K562 (cell line): ENCODE results near the gene SLC5A6. TPM values are rescaled to one million over a fixed set of nuclear protein-coding genes. Genes with fewer than 3 reads are reported as not detected.

Experiments used
- ATAC-seq: fragments of 200-7000 bp; cut with Tn5 transposase; 3 replicates; pipeline ENCODE4 v1.9.1; 2020; ENCODE audit warnings: moderate library complexity
- BruUV-seq: library from RNA; stranded (reverse); fragments of 400-500 nt; replicated peaks from 2 replicates; lab custom pipeline; 2021; lab: Mats Ljungman, UMichigan
- CTCF ChIA-PET: fragments of 300-600 bp; formaldehyde crosslinking; extraction: SDS; loops from one replicate; lab custom pipeline; 2021; ENCODE audit warnings: low intra/inter-chr PET ratio; lab: Yijun Ruan, JAX
- POLR2A ChIA-PET: fragments of 300-600, 350-650 bp; sonication (Branson Sonifier 250); formaldehyde crosslinking; extraction: SDS; loops from one replicate; lab custom pipeline; 2021; ENCODE audit warnings: antibody characterized with exemption, inconsistent platforms; lab: Yijun Ruan, JAX
- DNase-seq, 4 experiments: peaks; one replicate each; pipeline versions ENCODE4 v3.0.0 to v3.0.0-alpha.2; 2011 to 2018; ENCODE audit warnings: low spot score in 3 of 4, mixed read lengths in 3 of 4; ENCODE audit errors: extremely low read depth in 1 of 4
- FAIRE-seq: peaks from 2 replicates; lab custom pipeline; 2011; peaks lifted over from hg19 to GRCh38; lab: Jason Lieb, UNC
- H2AFZ ChIP-seq: 2 replicates; pipeline ENCODE4 v1.6.0; 2011; ENCODE audit warnings: low read depth, low read length, control low read depth, inconsistent platforms
- H3K27ac ChIP-seq: fragments of 200-600 bp; 3 replicates; pipeline ENCODE4 v1.8.0; 2011; ENCODE audit warnings: low read depth, mild to moderate bottlenecking, control low read depth, inconsistent platforms, low read length, moderate library complexity, mixed read lengths; ENCODE audit errors: extremely low read depth
- H3K27me3 ChIP-seq, 2 experiments: fragments of 300-600 bp in 1 of 2; 2 replicates in 1 of 2; 3 replicates in 1 of 2; pipeline versions ENCODE4 v1.6.0 to v1.8.0; 2011; ENCODE audit warnings: inconsistent platforms in 2 of 2, low read length in 2 of 2, mild to moderate bottlenecking in 1 of 2, mixed read lengths in 1 of 2, moderate library complexity in 1 of 2; ENCODE audit not compliant: control insufficient read depth in 2 of 2, insufficient read depth in 2 of 2
- H3K36me3 ChIP-seq: fragments of 300-600 bp; 3 replicates; pipeline ENCODE4 v1.8.0; 2011; ENCODE audit warnings: mild to moderate bottlenecking, low read length, inconsistent platforms; ENCODE audit not compliant: control insufficient read depth, insufficient read depth
- H3K4me1 ChIP-seq, 2 experiments: fragments of 200-600 bp in 1 of 2; replicated peaks in 1 of 2; 2 replicates in 1 of 2; 3 replicates in 1 of 2; pipeline versions ENCODE4 v1.5.1 to v1.8.0; 2011; ENCODE audit warnings: inconsistent platforms in 2 of 2, low read length in 2 of 2, mild to moderate bottlenecking in 1 of 2, mixed read lengths in 1 of 2, moderate library complexity in 1 of 2; ENCODE audit not compliant: control insufficient read depth in 2 of 2, insufficient read depth in 2 of 2
- H3K4me2 ChIP-seq: 2 replicates; pipeline ENCODE4 v1.6.1; 2011; ENCODE audit warnings: low read length, control low read depth, inconsistent platforms, mixed read lengths; ENCODE audit not compliant: insufficient read depth
- H3K4me3 ChIP-seq: fragments of 200-600 bp; sonication (generic), shearing (Covaris generic); 2 replicates; pipeline ENCODE4 v1.5.1; 2016; ENCODE audit warnings: control low read depth, inconsistent platforms
- H3K79me2 ChIP-seq: fragments of 200-600 bp; 3 replicates; pipeline ENCODE4 v1.8.0; 2011; ENCODE audit warnings: low read length, inconsistent platforms; ENCODE audit not compliant: control insufficient read depth, insufficient read depth
- H3K9ac ChIP-seq, 2 experiments: 2 replicates each; pipeline versions ENCODE4 v1.6.0 to v1.6.1; 2011; ENCODE audit warnings: low read depth in 2 of 2, low read length in 2 of 2, control low read depth in 1 of 2, inconsistent platforms in 1 of 2, mild to moderate bottlenecking in 1 of 2, mixed read lengths in 1 of 2; ENCODE audit not compliant: insufficient read depth in 1 of 2
- H3K9me1 ChIP-seq: one replicate; pipeline ENCODE4 v1.6.0; 2011; ENCODE audit warnings: inconsistent platforms, mild to moderate bottlenecking, low read length, moderate library complexity; ENCODE audit not compliant: control insufficient read depth, insufficient read depth
- H3K9me3 ChIP-seq: replicated peaks from 2 replicates; pipeline ENCODE4 v1.5.1; 2011; ENCODE audit warnings: low read depth, low read length, inconsistent platforms; ENCODE audit not compliant: control insufficient read depth, insufficient read depth
- H4K20me1 ChIP-seq: replicated peaks from 2 replicates; pipeline ENCODE4 v1.6.1; 2011; ENCODE audit warnings: low read length, inconsistent platforms, mixed read lengths; ENCODE audit not compliant: control insufficient read depth, insufficient read depth
- ATF1 ChIP-seq, 2 experiments: fragments of 450-650 bp in 1 of 2; IDR thresholded peaks; 2 replicates each; pipeline ENCODE4 v1.6.1; 2016; ENCODE audit warnings: missing compliant biosample characterization in 1 of 2, missing genetic modification characterization in 1 of 2
- BHLHE40 ChIP-seq: IDR thresholded peaks from 2 replicates; pipeline ENCODE4 v1.6.1; 2011; ENCODE audit warnings: low read length, improper control_type of control experiment
- CAMTA2 ChIP-seq: fragments of 250-450 bp; sonication (Bioruptor Pico); conservative IDR thresholded peaks from 2 replicates; pipeline ENCODE4 v1.5.1; 2022
- CREBBP ChIP-seq: IDR thresholded peaks from one replicate; pipeline ENCODE4 v1.6.1; 2012; ENCODE audit warnings: low read depth, mild to moderate bottlenecking, control low read depth, inconsistent platforms, low read length
- E4F1 ChIP-seq: fragments of 250-450 bp; sonication (Bioruptor Pico); IDR thresholded peaks from 2 replicates; pipeline ENCODE4 v1.5.0; 2021; ENCODE audit warnings: mild to moderate bottlenecking, borderline replicate concordance
- EWSR1 ChIP-seq: fragments of 450-650 bp; IDR thresholded peaks from 2 replicates; pipeline ENCODE4 v1.6.1; 2018; ENCODE audit warnings: borderline replicate concordance, mild to moderate bottlenecking, low read depth, moderate library complexity; ENCODE audit not compliant: partially characterized antibody
- FUS ChIP-seq: fragments of 200-400 bp; formaldehyde crosslinking; optimal IDR thresholded peaks from 2 replicates; pipeline ENCODE3; 2017; ENCODE audit warnings: low read depth, low read length
- HNRNPL ChIP-seq: fragments of 200-400 bp; formaldehyde crosslinking; IDR thresholded peaks from 2 replicates; pipeline ENCODE4 v1.6.1; 2017; ENCODE audit warnings: low read depth, mild to moderate bottlenecking, low read length
- ILK ChIP-seq: fragments of 450-650 bp; IDR thresholded peaks from 2 replicates; pipeline ENCODE4 v1.6.1; 2016; ENCODE audit warnings: missing genetic modification characterization, low read depth, mild to moderate bottlenecking, missing compliant biosample characterization, moderate library complexity, borderline replicate concordance
- NCOR1 ChIP-seq: fragments of 450-650 bp; IDR thresholded peaks from 2 replicates; pipeline ENCODE4 v1.6.1; 2016; ENCODE audit warnings: mild to moderate bottlenecking, moderate library complexity
- RBM14 ChIP-seq: fragments of 200-400 bp; formaldehyde crosslinking; IDR thresholded peaks from 2 replicates; pipeline ENCODE4 v1.6.1; 2018; ENCODE audit warnings: low read depth, mild to moderate bottlenecking, low read length, moderate library complexity, borderline replicate concordance; ENCODE audit not compliant: insufficient read depth
- RBM39 ChIP-seq: fragments of 200-400 bp; formaldehyde crosslinking; optimal IDR thresholded peaks from 2 replicates; pipeline ENCODE3; 2018; ENCODE audit warnings: low read depth, low read length
- SMAD4 ChIP-seq: fragments of 250-450 bp; sonication (Bioruptor Pico); conservative IDR thresholded peaks from 2 replicates; pipeline ENCODE4 v1.8.0; 2021; ENCODE audit warnings: inconsistent platforms, mild to moderate bottlenecking, moderate library complexity
- TEAD4 ChIP-seq, 2 experiments: sonication (generic) in 1 of 2; formaldehyde crosslinking in 1 of 2; IDR thresholded peaks; 2 replicates each; pipeline versions ENCODE4 v1.6.1 to v1.8.0; 2012 to 2022; ENCODE audit warnings: borderline replicate concordance in 1 of 2, inconsistent platforms in 1 of 2, low read length in 1 of 2, mild to moderate bottlenecking in 1 of 2, missing genetic modification reagents in 1 of 2
- ZNF184 ChIP-seq: sonication (generic); formaldehyde crosslinking; IDR thresholded peaks from 2 replicates; pipeline ENCODE4 v1.5.0; 2020; ENCODE audit warnings: missing genetic modification reagents
- WGBS: fragments of 100-300 bp; shearing (Covaris generic); methylation state at CpG from one replicate; pipeline ENCODE4 v1.1.6; 2016; ENCODE audit warnings: low coverage, mixed read lengths; ENCODE audit not compliant: insufficient coverage; ENCODE audit errors: missing lambda C conversion rate; 5-methylcytosine and 5-hydroxymethylcytosine counted together
- in situ Hi-C: fragments of 300-500 bp; cut with MboI; formaldehyde crosslinking; loops from 4 replicates; pipeline ENCODE4 v1.15.0; 2018; ENCODE audit warnings: inconsistent platforms, mixed read lengths
- intact Hi-C: fragments of 100-400 bp; cut with micrococcal nuclease; formaldehyde crosslinking; loops from 2 replicates; pipeline ENCODE4 v1.14.2; 2022
- polyA plus RNA-seq, 8 experiments: library from polyadenylated mRNA; depleted of rRNA in 4 of 8; stranded (reverse) in 5 of 8; unstranded in 3 of 8; fragments of >200 nt; fragmentation: Nextera tagmentation in 2 of 8; fragmentation: Illumina TruSeq in 1 of 8; extraction: Ambion mirVana in 2 of 8; extraction: Trizol in 1 of 8; gene quantifications; 2 replicates each; pipeline versions ENCODE4 v1.2.1 to v1.2.3, GENCODE V29; 2011 to 2014; ENCODE audit warnings: inconsistent platforms in 1 of 8, missing spikeins in 1 of 8
- total RNA-seq, 7 experiments: library from RNA; depleted of rRNA in 6 of 7; stranded (reverse); fragments of >200 nt in 6 of 7; fragmentation: Illumina TruSeq in 2 of 7; extraction: Trizol in 2 of 7; gene quantifications; 2 replicates each; pipeline versions ENCODE4 v1.2.1 to v1.2.3, GENCODE V29; 2011 to 2021; ENCODE audit warnings: low replicate concordance in 1 of 7
- TF ChIP-seq, protein P1 (sequence below): fragments of 450-650 bp; IDR thresholded peaks from 2 replicates; pipeline ENCODE4 v1.6.1; 2014; ENCODE audit warnings: low read depth, mild to moderate bottlenecking, moderate library complexity, borderline replicate concordance
- TF ChIP-seq, protein P2 (sequence below): fragments of 250-450 bp; sonication (Bioruptor Pico); IDR thresholded peaks from 2 replicates; pipeline ENCODE4 v1.5.1; 2021; ENCODE audit warnings: mild to moderate bottlenecking

The SLC5A6 gene
- total and polyA plus RNA-seq, 9 of the 15 experiments (the other 6 are each of a cell fraction or from before 2014, with no cell fraction given), result 32.6 to 137 (median 107) TPM

DNA sequence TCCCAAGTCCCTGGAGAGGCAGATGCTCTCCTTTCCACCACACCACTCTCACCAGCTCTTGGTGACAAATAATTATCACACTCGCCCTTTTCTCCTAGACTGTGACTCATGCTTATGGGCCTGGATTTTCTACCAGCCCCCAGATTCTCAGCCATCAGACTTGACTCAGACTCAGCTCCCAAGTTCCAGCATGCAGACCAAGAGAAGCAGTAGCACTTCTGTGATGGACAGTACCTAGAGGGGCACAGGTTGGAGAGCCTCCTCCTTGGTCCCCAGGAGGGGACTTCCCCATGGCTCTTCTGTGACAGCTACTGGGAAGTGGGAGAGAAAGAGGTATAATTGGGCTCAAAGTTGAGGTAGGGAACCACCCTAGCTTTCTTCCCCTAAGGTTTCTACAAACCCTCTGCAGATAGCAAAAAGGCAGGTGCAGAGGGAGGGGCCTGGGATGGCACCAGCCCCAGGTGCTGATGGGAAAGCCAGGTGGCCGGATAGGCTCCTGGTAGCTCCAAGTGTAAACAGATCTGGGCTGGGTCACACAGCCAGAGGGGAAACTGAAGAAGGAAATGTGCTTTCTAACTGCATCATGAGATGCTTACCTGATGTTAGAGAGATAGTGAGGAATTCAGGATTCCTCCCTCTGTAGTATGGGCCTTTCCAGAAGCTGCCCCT is 59.1 kb downstream of the SLC5A6 start:
- intact Hi-C loops, result no loop called here
- no peak for FAIRE-seq
- H3K9ac ChIP-seq, result no peak overlapping the region
- in situ Hi-C loops, result no loop called here
- no peak overlapping the region for H2AFZ ChIP-seq
- no peak overlapping the region for H3K4me3 ChIP-seq
- peaks cover 0 to 15% of the 10 kb centered on the region in 2 experiments; a peak in 2 of 5 replicates for H3K4me1 ChIP-seq
- H3K27ac ChIP-seq, result no peak overlapping the region
- no peaks in the 10 kb centered on the region for H3K9me1 ChIP-seq
- H3K27me3 ChIP-seq, result peaks cover 0 to 15% of the 10 kb centered on the region in 2 experiments; a peak in 2 of 5 replicates
- TF ChIP-seq EWSR1 (no peak), NCOR1 (no peak), E4F1 (no peak), ATF1 (CRISPR knock-in tag; IDR thresholded peaks at IDR 0.05) (no peak), ATF1 (tag; IDR thresholded peaks at IDR 0.05) (no peak), ZNF184 (CRISPR knock-in tag) (no peak), ILK (tag) (no peak), RBM39 (no peak), BHLHE40 (no peak), SMAD4 (CRISPR knock-in tag) (no peak), CREBBP (no peak), HNRNPL (no peak), RBM14 (no peak), CAMTA2 (no peak), TEAD4 (IDR thresholded peaks at IDR 0.05; ENCODE audit: low read length) (no peak), TEAD4 (CRISPR knock-in tag; IDR thresholded peaks at IDR 0.05; ENCODE audit: borderline replicate concordance) (no peak), FUS (no peak)
- TF ChIP-seq, protein P1, sequence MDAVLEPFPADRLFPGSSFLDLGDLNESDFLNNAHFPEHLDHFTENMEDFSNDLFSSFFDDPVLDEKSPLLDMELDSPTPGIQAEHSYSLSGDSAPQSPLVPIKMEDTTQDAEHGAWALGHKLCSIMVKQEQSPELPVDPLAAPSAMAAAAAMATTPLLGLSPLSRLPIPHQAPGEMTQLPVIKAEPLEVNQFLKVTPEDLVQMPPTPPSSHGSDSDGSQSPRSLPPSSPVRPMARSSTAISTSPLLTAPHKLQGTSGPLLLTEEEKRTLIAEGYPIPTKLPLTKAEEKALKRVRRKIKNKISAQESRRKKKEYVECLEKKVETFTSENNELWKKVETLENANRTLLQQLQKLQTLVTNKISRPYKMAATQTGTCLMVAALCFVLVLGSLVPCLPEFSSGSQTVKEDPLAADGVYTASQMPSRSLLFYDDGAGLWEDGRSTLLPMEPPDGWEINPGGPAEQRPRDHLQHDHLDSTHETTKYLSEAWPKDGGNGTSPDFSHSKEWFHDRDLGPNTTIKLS, result no peak
- TF ChIP-seq, protein P2, sequence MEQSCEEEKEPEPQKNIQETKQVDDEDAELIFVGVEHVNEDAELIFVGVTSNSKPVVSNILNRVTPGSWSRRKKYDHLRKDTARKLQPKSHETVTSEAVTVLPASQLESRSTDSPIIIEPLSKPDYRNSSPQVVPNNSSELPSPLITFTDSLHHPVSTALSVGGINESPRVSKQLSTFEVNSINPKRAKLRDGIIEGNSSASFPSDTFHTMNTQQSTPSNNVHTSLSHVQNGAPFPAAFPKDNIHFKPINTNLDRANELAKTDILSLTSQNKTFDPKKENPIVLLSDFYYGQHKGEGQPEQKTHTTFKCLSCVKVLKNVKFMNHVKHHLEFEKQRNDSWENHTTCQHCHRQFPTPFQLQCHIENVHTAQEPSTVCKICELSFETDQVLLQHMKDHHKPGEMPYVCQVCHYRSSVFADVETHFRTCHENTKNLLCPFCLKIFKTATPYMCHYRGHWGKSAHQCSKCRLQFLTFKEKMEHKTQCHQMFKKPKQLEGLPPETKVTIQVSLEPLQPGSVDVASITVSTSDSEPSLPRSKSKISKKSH (CRISPR knock-in tag), result no peak
- TF ChIP-seq, all 486 proteins: peak for 0
- no TSS peak for BruUV-seq
- ATAC-seq (no peak), DNase-seq (no peak)
- Histone ChIP-seq H3K9me3 (no peaks in the 10 kb centered on the region), H3K79me2 (no peaks in the 10 kb centered on the region), H4K20me1 (no peaks in the 10 kb centered on the region), H3K4me2 (no peak overlapping the region), H3K36me3 (no peaks in the 10 kb centered on the region)
- ChIA-PET POLR2A (interaction anchor here (1.4 to 1.6 kb wide), 3 partner anchors 8 to 27 kb away, joined by 3 to 6 read pairs (median 4); no protein-coding TSS in a partner anchor), CTCF (no interaction called here)
- 21% methylated on average over 2 of the region's 2 CpGs for WGBS
